Heart left ventricle (tissue), 13 donors: ENCODE results near the gene FSTL4.

ENCODE experiments used
- POLR2A ChIP-seq, 2 donors: fragments of 450-650 bp; IDR thresholded peaks; one replicate each; pipeline ENCODE4 v1.6.1; 2017; ENCODE audit warnings: antibody characterized with exemption in 2 of 2, mild to moderate bottlenecking in 2 of 2, moderate library complexity in 2 of 2
- TF ChIP-seq, protein P1 (sequence below), 12 donors: fragments of 200-600 bp; sonication (generic) in 4 of 12; IDR thresholded peaks; one replicate each; pipeline versions ENCODE4 v1.5.0 to v1.8.0; 2018 to 2022; ENCODE audit warnings: antibody characterized with exemption in 12 of 12, mild to moderate bottlenecking in 5 of 12
- donor health status: ischemic (EF 13 %, LVEDD 7.1; RV severe dilation, severe dysfunction).
- donor health status: DM: no; HTN: yes; CAD: no.
- donor health status: DM: no; HTN: no; CAD: no.
- donor health status: ischemic (EF 25% LVEDD 6.9; RV normal size, moderate dysfunction).
- donor health status: ischemic (EF 25% LVEDD 5.7; RV mildly dilated, moderate dysfunction).
- donor health status: ischemic (EF 35%, LVEDD 5.7; RV mildly dilated, moderate dysfunction).
- donor health status: nonischemic (EF 11% LVEDD 7.7; RV severe dilation, severe dysfunction).
- donor health status: DM: yes; HTN: yes; CAD: no.
- donor health status: PGD.
- donor health status: ischemic (EF 29% LVEDD 5.4; RV normal size, mild dysfunction).
- donor health status: nonischemic (EF 23%, LVEDD 6.1; RV moderate dilation, normal function).

DNA sequence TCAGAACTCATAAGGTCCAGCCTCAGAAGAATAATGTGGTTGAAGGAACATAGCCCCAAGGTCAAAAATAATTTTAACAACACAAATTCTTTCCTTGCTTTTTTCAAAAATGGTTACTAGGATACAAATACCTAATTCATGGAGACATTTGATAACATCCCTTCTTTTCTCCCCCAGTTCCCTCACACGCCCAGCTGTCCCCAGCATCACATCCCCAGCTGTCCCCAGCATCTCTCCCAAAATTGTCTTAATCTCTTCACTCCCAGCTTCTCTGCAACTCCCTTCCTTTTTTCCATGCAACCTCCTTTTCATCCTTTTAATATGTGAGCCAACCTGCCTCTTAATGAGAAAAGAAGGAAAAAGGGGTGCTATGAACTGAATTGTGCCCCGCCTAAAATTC is 77.8 kb downstream of the FSTL4 start:
- TF ChIP-seq, protein P1, sequence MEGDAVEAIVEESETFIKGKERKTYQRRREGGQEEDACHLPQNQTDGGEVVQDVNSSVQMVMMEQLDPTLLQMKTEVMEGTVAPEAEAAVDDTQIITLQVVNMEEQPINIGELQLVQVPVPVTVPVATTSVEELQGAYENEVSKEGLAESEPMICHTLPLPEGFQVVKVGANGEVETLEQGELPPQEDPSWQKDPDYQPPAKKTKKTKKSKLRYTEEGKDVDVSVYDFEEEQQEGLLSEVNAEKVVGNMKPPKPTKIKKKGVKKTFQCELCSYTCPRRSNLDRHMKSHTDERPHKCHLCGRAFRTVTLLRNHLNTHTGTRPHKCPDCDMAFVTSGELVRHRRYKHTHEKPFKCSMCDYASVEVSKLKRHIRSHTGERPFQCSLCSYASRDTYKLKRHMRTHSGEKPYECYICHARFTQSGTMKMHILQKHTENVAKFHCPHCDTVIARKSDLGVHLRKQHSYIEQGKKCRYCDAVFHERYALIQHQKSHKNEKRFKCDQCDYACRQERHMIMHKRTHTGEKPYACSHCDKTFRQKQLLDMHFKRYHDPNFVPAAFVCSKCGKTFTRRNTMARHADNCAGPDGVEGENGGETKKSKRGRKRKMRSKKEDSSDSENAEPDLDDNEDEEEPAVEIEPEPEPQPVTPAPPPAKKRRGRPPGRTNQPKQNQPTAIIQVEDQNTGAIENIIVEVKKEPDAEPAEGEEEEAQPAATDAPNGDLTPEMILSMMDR (IDR thresholded peaks at IDR 0.05): no peak
- no peak for TF ChIP-seq POLR2A (IDR thresholded peaks at IDR 0.05)
